HepG2 (cell line): ENCODE results near the gene RIN3. TPM values are rescaled to one million over a fixed set of nuclear protein-coding genes. Genes with fewer than 3 reads are reported as not detected.

ENCODE experiments used
- TOE1 ChIP-seq: sonication (generic); formaldehyde crosslinking; IDR thresholded peaks from 2 replicates; pipeline ENCODE4 v1.4.0; 2020; ENCODE audit warnings: mild to moderate bottlenecking, missing genetic modification reagents
- ZFP82 ChIP-seq: sonication (generic); formaldehyde crosslinking; IDR thresholded peaks from 2 replicates; pipeline ENCODE4 v1.5.1; 2020; ENCODE audit warnings: mild to moderate bottlenecking, missing genetic modification reagents, borderline replicate concordance
- polyA plus RNA-seq, 8 experiments: library from polyadenylated mRNA; depleted of rRNA in 3 of 8; stranded (reverse) in 7 of 8; unstranded in 1 of 8; fragments of >200 nt; fragmentation: Illumina TruSeq in 4 of 8; extraction: Trizol in 4 of 8; gene quantifications; 2 replicates each; pipeline versions ENCODE4 v1.2.1 to v1.2.3, GENCODE V29; 2011 to 2016; ENCODE audit warnings: low read depth in 4 of 8, missing spikeins in 1 of 8, mixed read lengths in 1 of 8; ENCODE audit not compliant: insufficient read depth in 1 of 8
- total RNA-seq, 5 experiments: library from RNA; depleted of rRNA; stranded (reverse); fragments of >200 nt; fragmentation: Illumina TruSeq; extraction: Trizol; gene quantifications; 2 replicates each; pipeline ENCODE4 v1.2.3, GENCODE V29; 2016; ENCODE audit warnings: low read depth in 1 of 5
- TF ChIP-seq, protein P1 (sequence below): sonication (generic); formaldehyde crosslinking; IDR thresholded peaks from 2 replicates; pipeline ENCODE4 v1.5.0; 2020; ENCODE audit warnings: mild to moderate bottlenecking, missing genetic modification reagents
- TF ChIP-seq, protein P2 (sequence below): sonication (generic); formaldehyde crosslinking; IDR thresholded peaks from 2 replicates; pipeline ENCODE4 v1.5.0; 2020; ENCODE audit warnings: mild to moderate bottlenecking, missing genetic modification reagents
- TF ChIP-seq, protein P3 (sequence below): sonication (generic); formaldehyde crosslinking; IDR thresholded peaks from 2 replicates; pipeline ENCODE4 v1.5.0; 2020; ENCODE audit warnings: missing genetic modification reagents
- TF ChIP-seq, protein P4 (sequence below): sonication (generic); formaldehyde crosslinking; IDR thresholded peaks from 2 replicates; pipeline ENCODE4 v1.4.0; 2020; ENCODE audit warnings: missing genetic modification reagents

The RIN3 gene
- total and polyA plus RNA-seq, 2 of the 13 experiments (the other 11 are each of a cell fraction or from before 2014, with no cell fraction given): 2.3 to 3.6 TPM

DNA sequence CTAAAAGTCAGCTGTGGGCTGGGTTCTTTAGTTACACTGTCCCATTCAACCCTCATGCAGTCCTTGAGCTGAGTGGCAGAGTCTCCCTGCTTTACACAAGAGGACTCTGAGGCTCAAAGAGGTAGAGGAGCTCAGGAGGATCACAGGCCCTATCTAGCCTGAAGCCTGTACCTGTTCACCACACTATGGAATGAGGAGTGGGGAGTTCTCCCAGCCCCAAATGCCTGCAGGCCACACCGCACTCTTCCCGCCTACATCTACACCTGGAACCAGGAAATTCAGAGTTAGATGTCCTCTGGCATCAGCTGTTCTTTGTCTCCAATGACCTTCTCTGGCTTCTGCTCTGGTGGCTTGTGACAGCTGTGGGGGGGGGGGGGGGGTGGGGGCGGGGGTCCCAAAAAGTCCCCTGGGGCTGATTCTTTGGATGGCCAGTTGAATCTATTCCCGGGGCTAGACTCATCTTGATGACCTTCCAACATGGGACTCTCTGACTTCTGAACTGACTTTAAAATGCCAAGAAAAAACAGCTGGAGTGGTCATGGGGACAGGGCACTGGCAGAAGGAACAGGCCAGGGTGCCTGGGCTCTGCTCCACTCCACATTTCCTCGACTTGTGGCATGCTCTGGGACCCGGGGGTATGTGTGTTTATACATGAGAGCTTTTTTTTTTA is 30.6 kb downstream of the RIN3 start (continued):
- TF ChIP-seq, protein P1, sequence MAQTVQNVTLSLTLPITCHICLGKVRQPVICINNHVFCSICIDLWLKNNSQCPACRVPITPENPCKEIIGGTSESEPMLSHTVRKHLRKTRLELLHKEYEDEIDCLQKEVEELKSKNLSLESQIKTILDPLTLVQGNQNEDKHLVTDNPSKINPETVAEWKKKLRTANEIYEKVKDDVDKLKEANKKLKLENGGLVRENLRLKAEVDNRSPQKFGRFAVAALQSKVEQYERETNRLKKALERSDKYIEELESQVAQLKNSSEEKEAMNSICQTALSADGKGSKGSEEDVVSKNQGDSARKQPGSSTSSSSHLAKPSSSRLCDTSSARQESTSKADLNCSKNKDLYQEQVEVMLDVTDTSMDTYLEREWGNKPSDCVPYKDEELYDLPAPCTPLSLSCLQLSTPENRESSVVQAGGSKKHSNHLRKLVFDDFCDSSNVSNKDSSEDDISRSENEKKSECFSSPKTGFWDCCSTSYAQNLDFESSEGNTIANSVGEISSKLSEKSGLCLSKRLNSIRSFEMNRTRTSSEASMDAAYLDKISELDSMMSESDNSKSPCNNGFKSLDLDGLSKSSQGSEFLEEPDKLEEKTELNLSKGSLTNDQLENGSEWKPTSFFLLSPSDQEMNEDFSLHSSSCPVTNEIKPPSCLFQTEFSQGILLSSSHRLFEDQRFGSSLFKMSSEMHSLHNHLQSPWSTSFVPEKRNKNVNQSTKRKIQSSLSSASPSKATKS (CRISPR knock-in tag): no peak
- TF ChIP-seq, protein P2, sequence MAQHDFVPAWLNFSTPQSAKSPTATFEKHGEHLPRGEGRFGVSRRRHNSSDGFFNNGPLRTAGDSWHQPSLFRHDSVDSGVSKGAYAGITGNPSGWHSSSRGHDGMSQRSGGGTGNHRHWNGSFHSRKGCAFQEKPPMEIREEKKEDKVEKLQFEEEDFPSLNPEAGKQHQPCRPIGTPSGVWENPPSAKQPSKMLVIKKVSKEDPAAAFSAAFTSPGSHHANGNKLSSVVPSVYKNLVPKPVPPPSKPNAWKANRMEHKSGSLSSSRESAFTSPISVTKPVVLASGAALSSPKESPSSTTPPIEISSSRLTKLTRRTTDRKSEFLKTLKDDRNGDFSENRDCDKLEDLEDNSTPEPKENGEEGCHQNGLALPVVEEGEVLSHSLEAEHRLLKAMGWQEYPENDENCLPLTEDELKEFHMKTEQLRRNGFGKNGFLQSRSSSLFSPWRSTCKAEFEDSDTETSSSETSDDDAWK (CRISPR knock-in tag): no peak
- TF ChIP-seq ZFP82 (CRISPR knock-in tag): no peak
- TF ChIP-seq, protein P3, sequence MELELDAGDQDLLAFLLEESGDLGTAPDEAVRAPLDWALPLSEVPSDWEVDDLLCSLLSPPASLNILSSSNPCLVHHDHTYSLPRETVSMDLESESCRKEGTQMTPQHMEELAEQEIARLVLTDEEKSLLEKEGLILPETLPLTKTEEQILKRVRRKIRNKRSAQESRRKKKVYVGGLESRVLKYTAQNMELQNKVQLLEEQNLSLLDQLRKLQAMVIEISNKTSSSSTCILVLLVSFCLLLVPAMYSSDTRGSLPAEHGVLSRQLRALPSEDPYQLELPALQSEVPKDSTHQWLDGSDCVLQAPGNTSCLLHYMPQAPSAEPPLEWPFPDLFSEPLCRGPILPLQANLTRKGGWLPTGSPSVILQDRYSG (CRISPR knock-in tag): no peak
- TF ChIP-seq, protein P4, sequence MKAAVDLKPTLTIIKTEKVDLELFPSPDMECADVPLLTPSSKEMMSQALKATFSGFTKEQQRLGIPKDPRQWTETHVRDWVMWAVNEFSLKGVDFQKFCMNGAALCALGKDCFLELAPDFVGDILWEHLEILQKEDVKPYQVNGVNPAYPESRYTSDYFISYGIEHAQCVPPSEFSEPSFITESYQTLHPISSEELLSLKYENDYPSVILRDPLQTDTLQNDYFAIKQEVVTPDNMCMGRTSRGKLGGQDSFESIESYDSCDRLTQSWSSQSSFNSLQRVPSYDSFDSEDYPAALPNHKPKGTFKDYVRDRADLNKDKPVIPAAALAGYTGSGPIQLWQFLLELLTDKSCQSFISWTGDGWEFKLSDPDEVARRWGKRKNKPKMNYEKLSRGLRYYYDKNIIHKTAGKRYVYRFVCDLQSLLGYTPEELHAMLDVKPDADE (CRISPR knock-in tag): no peak
- no peak for TF ChIP-seq TOE1 (CRISPR knock-in tag)
- TF ChIP-seq, all 625 proteins: peak for 0
